ENCODE results near the gene PPL.

DNA sequence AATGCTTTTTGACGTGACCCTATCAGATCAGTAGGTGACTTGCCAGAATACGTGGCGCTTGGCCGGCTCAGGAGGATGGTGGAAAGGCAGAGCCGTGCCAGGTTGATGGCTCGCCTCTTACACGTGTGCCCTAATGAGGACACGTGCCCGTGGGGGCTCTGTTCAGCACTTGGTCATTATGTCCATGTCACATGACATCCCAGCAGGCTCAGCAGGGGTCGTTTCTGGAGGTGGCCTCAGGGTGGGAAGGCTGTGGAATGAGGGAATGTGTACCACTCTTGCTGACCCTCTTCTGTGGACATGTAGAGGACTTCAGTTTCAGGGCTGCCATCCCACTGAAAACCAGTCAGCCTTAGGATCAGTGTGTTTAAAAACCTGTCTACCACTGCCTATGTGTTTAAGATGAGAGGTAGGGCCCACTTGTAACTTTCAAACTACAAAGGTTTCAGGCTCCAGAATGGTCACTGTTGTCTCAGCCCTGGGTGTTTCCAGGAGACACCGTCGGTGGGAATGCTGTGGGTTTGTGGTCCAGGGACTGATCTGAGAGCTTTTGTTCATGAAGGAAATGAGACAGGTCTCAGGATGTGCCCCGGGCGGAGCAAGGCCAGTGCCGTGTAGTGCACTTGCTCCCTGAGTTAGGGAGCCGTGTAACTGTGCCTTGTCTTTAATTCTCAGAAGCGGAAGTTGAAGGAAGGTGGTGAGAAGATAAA lies 77.6 kb downstream of the PPL start:
- TF ChIP-seq POLR2A (IDR thresholded peaks at IDR 0.05): no peak
- no peak for TF ChIP-seq CTCF (IDR thresholded peaks at IDR 0.05)
